ENCODE results near the gene PPP1R13B. TPM values are rescaled to one million over a fixed set of nuclear protein-coding genes. Genes with fewer than 3 reads are reported as not detected.
"Not testable (repeated sequence)": the region's sequence is repeated elsewhere in the genome, so short reads cannot be mapped to it uniquely, and the experiment has no call there.

The PPP1R13B gene
- total RNA-seq, 1 experiment from 2014 or later: 19.0 TPM

DNA sequence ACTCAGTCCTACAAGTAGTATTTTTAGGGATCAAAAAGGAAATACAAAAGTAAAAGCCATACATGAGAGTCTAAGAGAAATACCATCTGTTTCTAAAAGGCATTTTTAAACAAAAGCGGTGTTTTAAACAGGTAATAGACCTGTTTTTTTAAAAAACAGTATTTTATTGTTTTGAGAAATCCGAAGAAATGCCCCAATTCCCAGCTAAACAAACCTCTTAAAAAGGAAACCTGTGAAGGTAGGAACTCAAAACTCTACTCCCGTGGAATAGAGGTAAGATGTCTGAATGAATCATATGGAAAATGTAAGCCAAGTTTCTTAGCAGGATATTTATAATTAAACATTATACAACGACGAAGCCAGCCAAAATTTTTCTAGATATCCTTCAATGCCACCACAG lies 2.0 kb downstream of the PPP1R13B start:
- Histone ChIP-seq H3K36me3 (ENCODE audit: control insufficient read depth, insufficient read depth, low read length) (no peaks in the 10 kb centered on the region), H3K9me3 (ENCODE audit: control insufficient read depth, insufficient read depth, low read depth, low read length) (no peaks in the 10 kb centered on the region), H3K4me1 (ENCODE audit: control insufficient read depth, insufficient read depth, low read length) (peaks cover 6% of the 10 kb centered on the region; the same call in 1 of the 2 replicates), H3K27ac (ENCODE audit: low read length) (no peak overlapping the region), H3K27me3 (ENCODE audit: control insufficient read depth, insufficient read depth, low read length) (no peaks in the 10 kb centered on the region), H3K4me3 (ENCODE audit: low read depth in 2 of 2, low read length in 2 of 2) (no peak overlapping the region)
- intact Hi-C loops (cut with micrococcal nuclease; ENCODE audit: unreplicated experiment) (no loop called here), in situ Hi-C loops (cut with HindIII; ENCODE audit: low pct_unique_long_range_greater_than_20kb, low sequenced_read_pairs) (no loop called here)
- TF ChIP-seq, protein P1, sequence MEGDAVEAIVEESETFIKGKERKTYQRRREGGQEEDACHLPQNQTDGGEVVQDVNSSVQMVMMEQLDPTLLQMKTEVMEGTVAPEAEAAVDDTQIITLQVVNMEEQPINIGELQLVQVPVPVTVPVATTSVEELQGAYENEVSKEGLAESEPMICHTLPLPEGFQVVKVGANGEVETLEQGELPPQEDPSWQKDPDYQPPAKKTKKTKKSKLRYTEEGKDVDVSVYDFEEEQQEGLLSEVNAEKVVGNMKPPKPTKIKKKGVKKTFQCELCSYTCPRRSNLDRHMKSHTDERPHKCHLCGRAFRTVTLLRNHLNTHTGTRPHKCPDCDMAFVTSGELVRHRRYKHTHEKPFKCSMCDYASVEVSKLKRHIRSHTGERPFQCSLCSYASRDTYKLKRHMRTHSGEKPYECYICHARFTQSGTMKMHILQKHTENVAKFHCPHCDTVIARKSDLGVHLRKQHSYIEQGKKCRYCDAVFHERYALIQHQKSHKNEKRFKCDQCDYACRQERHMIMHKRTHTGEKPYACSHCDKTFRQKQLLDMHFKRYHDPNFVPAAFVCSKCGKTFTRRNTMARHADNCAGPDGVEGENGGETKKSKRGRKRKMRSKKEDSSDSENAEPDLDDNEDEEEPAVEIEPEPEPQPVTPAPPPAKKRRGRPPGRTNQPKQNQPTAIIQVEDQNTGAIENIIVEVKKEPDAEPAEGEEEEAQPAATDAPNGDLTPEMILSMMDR (IDR thresholded peaks at IDR 0.05): no peak
- no peak for TF ChIP-seq SIN3A (IDR thresholded peaks at IDR 0.05; ENCODE audit: borderline replicate concordance, insufficient read depth, low read depth, low read length)
- TF ChIP-seq POLR2AphosphoS5 (IDR thresholded peaks at IDR 0.05; ENCODE audit: low read depth, low read length): no peak
- TF ChIP-seq, protein P2, sequence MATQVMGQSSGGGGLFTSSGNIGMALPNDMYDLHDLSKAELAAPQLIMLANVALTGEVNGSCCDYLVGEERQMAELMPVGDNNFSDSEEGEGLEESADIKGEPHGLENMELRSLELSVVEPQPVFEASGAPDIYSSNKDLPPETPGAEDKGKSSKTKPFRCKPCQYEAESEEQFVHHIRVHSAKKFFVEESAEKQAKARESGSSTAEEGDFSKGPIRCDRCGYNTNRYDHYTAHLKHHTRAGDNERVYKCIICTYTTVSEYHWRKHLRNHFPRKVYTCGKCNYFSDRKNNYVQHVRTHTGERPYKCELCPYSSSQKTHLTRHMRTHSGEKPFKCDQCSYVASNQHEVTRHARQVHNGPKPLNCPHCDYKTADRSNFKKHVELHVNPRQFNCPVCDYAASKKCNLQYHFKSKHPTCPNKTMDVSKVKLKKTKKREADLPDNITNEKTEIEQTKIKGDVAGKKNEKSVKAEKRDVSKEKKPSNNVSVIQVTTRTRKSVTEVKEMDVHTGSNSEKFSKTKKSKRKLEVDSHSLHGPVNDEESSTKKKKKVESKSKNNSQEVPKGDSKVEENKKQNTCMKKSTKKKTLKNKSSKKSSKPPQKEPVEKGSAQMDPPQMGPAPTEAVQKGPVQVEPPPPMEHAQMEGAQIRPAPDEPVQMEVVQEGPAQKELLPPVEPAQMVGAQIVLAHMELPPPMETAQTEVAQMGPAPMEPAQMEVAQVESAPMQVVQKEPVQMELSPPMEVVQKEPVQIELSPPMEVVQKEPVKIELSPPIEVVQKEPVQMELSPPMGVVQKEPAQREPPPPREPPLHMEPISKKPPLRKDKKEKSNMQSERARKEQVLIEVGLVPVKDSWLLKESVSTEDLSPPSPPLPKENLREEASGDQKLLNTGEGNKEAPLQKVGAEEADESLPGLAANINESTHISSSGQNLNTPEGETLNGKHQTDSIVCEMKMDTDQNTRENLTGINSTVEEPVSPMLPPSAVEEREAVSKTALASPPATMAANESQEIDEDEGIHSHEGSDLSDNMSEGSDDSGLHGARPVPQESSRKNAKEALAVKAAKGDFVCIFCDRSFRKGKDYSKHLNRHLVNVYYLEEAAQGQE (IDR thresholded peaks at IDR 0.05; ENCODE audit: insufficient read depth in 1 of 2, low read depth in 2 of 2, low read length in 1 of 2): no peak
- TF ChIP-seq TCF7L2 (IDR thresholded peaks at IDR 0.05; ENCODE audit: low read depth, low read length): no peak
- CTCF ChIA-PET: no interaction called here
- no peak for ATAC-seq
- no peak for DNase-seq (ENCODE audit: low read depth, low spot score)
- no TSS peak for BruUV-seq (replicated peaks)
- POLR2A ChIA-PET: no interaction called here

DNA sequence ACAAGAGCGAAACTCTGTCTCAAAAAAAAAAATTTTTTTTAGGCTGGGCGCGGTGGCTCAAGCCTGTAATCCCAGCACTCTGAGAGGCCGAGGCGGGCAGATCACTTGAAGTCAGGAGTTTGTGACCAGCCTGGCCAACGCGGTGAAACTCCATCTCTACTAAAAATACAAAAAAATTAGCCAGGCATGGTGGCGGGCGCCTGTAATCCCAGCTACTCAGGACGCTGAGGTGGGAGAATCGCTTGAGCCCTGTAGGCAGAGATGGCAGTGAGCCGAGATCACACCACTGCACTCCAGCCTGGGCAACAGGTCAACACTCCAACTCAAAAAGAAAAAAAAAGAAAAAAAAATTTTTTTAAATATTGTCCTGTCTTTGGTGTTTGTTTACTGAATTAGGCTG lies 6.1 kb downstream of the PPP1R13B start:
- in situ Hi-C loops (cut with HindIII; ENCODE audit: low pct_unique_long_range_greater_than_20kb, low sequenced_read_pairs): not testable (repeated sequence)

DNA sequence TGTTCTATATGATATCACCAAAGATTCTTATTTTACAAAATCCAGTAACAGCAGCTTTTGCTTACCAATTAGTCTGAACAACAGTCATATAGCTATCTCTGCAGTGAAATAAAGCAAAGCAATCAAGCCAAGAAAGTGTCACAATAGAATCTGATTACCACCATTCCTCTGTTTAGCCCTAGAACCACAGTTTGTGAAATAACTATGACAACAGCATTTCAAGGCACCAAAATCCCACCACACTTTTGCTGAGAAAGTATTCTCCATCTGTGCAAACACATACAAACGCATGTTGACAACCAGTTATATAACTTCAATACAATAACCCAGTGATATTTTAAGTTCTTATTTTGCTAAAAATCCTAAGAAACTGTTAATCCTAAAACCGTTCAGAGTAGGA lies 7.4 kb downstream of the PPP1R13B start:
- no peak for TF ChIP-seq POLR2AphosphoS5 (IDR thresholded peaks at IDR 0.05; ENCODE audit: low read depth, low read length)
- TF ChIP-seq, protein P2 (IDR thresholded peaks at IDR 0.05; ENCODE audit: insufficient read depth in 1 of 2, low read depth in 2 of 2, low read length in 1 of 2): no peak
- no peak for TF ChIP-seq TCF7L2 (IDR thresholded peaks at IDR 0.05; ENCODE audit: low read depth, low read length)
- H3K27me3 ChIP-seq (ENCODE audit: control insufficient read depth, insufficient read depth, low read length): no peaks in the 10 kb centered on the region
- H3K4me1 ChIP-seq (ENCODE audit: control insufficient read depth, insufficient read depth, low read length): 0 out of 2 replicates have a peak, but pooled peaks cover 3% of the 10 kb centered on the region
- intact Hi-C loops (cut with micrococcal nuclease; ENCODE audit: unreplicated experiment): no loop called here
- no TSS peak for BruUV-seq (replicated peaks)
- POLR2A ChIA-PET: no interaction called here
- CTCF ChIA-PET: no interaction called here
- H3K27ac ChIP-seq (ENCODE audit: low read length): no peak overlapping the region
- ATAC-seq (no peak), DNase-seq (ENCODE audit: low read depth, low spot score) (no peak)
- no peak overlapping the region for H3K4me3 ChIP-seq (ENCODE audit: low read depth in 2 of 2, low read length in 2 of 2)
- H3K36me3 ChIP-seq (ENCODE audit: control insufficient read depth, insufficient read depth, low read length): no peaks in the 10 kb centered on the region
- in situ Hi-C loops (cut with HindIII; ENCODE audit: low pct_unique_long_range_greater_than_20kb, low sequenced_read_pairs): no loop called here
- no peaks in the 10 kb centered on the region for H3K9me3 ChIP-seq (ENCODE audit: control insufficient read depth, insufficient read depth, low read depth, low read length)

More for the DNA sequence above, 6.1 kb downstream of the PPP1R13B start:
- H3K27me3 ChIP-seq (ENCODE audit: control insufficient read depth, insufficient read depth, low read length); H3K4me3 ChIP-seq (ENCODE audit: low read depth in 2 of 2, low read length in 2 of 2); ATAC-seq; H3K9me3 ChIP-seq (ENCODE audit: control insufficient read depth, insufficient read depth, low read depth, low read length); DNase-seq (ENCODE audit: low read depth, low spot score); H3K4me1 ChIP-seq (ENCODE audit: control insufficient read depth, insufficient read depth, low read length); H3K27ac ChIP-seq (ENCODE audit: low read length); CTCF ChIA-PET; BruUV-seq (replicated peaks); POLR2A ChIA-PET; intact Hi-C loops (cut with micrococcal nuclease; ENCODE audit: unreplicated experiment); H3K36me3 ChIP-seq (ENCODE audit: control insufficient read depth, insufficient read depth, low read length): not testable (repeated sequence)
